Superior temporal gyrus (tissue), 1 donor: ENCODE results near the gene STX16.

Source experiments
- DNase-seq: peaks from one replicate; pipeline ENCODE4 v3.0.0-alpha.2; 2016; ENCODE audit errors: extremely low spot score

Gene STX16

GRCh38 chr20:58710481-58711265, 59.6 kb downstream of the STX16 start:
- no peak for DNase-seq

GRCh38 chr20:58711266-58712051, 60.4 kb downstream of the STX16 start:
- no peak for DNase-seq

GRCh38 chr20:58712151-58712791, 61.2 kb downstream of the STX16 start:
- no peak for DNase-seq

- no peak for DNase-seq
Measured at GRCh38 chr20:58712806-58713731, 62.0 kb downstream of the STX16 start.

GRCh38 chr20:58713801-58714339, 62.8 kb downstream of the STX16 start:
- DNase-seq = no peak

- DNase-seq = no peak
Measured at GRCh38 chr20:58714340-58714922, 63.3 kb downstream of the STX16 start.

GRCh38 chr20:58714923-58715351, 63.9 kb downstream of the STX16 start:
- no peak for DNase-seq

- DNase-seq = no peak
Measured at GRCh38 chr20:58715391-58715800, 64.3 kb downstream of the STX16 start.

GRCh38 chr20:58715801-58716475, 64.9 kb downstream of the STX16 start:
- no peak for DNase-seq

GRCh38 chr20:58716476-58717277, 65.6 kb downstream of the STX16 start:
- DNase-seq = no peak

- no peak for DNase-seq
Measured at GRCh38 chr20:58717278-58718091, 66.4 kb downstream of the STX16 start.

GRCh38 chr20:58718121-58718563, 67.1 kb downstream of the STX16 start:
- no peak for DNase-seq

- DNase-seq = no peak
Measured at GRCh38 chr20:58718729-58719128, 67.6 kb downstream of the STX16 start.

GRCh38 chr20:58719258-58719657, 68.2 kb downstream of the STX16 start:
- DNase-seq = no peak

- DNase-seq = no peak
Measured at GRCh38 chr20:58719971-58720371, 68.9 kb downstream of the STX16 start.

- no peak for DNase-seq
Measured at GRCh38 chr20:58720890-58721289, 69.8 kb downstream of the STX16 start.

- no peak for DNase-seq
Measured at GRCh38 chr20:58721951-58722778, 71.1 kb downstream of the STX16 start.
